Measurements from ENCODE around the gene MED26.
A peak's percentile ranks its signal among the peaks of the same experiment; 100 is the strongest.
"Not testable (repeated sequence)": the region's sequence is repeated elsewhere in the genome, so short reads cannot be mapped to it uniquely, and the experiment has no call there.

MED26 gene

GRCh38 chr19:16572332-16573211 lies 55.4 kb downstream of the MED26 start, which contains the start of gene SLC35E1:
SLC35E1 (minus strand) TSS chr19:16572415; CDS start chr19:16572364, 51 bp downstream.
- DNase-seq, result peak; percentile 93 to 98

- no peak for DNase-seq
These were observed 56.1 kb downstream of the MED26 start for GRCh38 chr19:16571822-16572331.

GRCh38 chr19:16571283-16571682 lies 56.7 kb downstream of the MED26 start:
- no peak for DNase-seq

GRCh38 chr19:16569609-16570320 lies 58.2 kb downstream of the MED26 start:
- DNase-seq, result no peak

- DNase-seq, result no peak
These were observed 61.3 kb downstream of the MED26 start for GRCh38 chr19:16566702-16567101.

- DNase-seq, result no peak
These were observed 61.8 kb downstream of the MED26 start for GRCh38 chr19:16566161-16566560.

- no peak for DNase-seq
These were observed 63.2 kb downstream of the MED26 start for GRCh38 chr19:16564842-16565241.

- no peak for DNase-seq
These were observed 65.4 kb downstream of the MED26 start for GRCh38 chr19:16562608-16563025.

- DNase-seq, result no peak
These were observed 66.6 kb downstream of the MED26 start for GRCh38 chr19:16561382-16561781.

GRCh38 chr19:16559780-16560276 lies 68.2 kb downstream of the MED26 start:
- DNase-seq, result no peak

- DNase-seq, result no peak
These were observed 73.2 kb downstream of the MED26 start for GRCh38 chr19:16554776-16555175.

- not testable (repeated sequence) for DNase-seq
These were observed 76.1 kb downstream of the MED26 start for GRCh38 chr19:16551902-16552301.

GRCh38 chr19:16548956-16549355 lies 79.0 kb downstream of the MED26 start:
- no peak for DNase-seq

- DNase-seq, result no peak
These were observed 83.4 kb downstream of the MED26 start for GRCh38 chr19:16544473-16545231.

- DNase-seq, result not testable (repeated sequence)
These were observed 84.3 kb downstream of the MED26 start for GRCh38 chr19:16543734-16544133.

GRCh38 chr19:16542910-16543472 lies 85.0 kb downstream of the MED26 start:
- DNase-seq, result no peak

GRCh38 chr19:16542045-16542909 lies 85.7 kb downstream of the MED26 start, which contains the start of gene CHERP:
CHERP (minus strand) TSS chr19:16542437; CDS start chr19:16542378, 59 bp downstream.
- peak; percentile 94 to 95 for DNase-seq

- DNase-seq, result no peak
These were observed 86.4 kb downstream of the MED26 start for GRCh38 chr19:16541526-16542044.

- no peak for DNase-seq
These were observed 87.1 kb downstream of the MED26 start for GRCh38 chr19:16540948-16541347.

- DNase-seq, result no peak
These were observed 90.9 kb downstream of the MED26 start for GRCh38 chr19:16537111-16537510.

- no peak for DNase-seq
These were observed 91.9 kb downstream of the MED26 start for GRCh38 chr19:16536130-16536529.

Measured in NCI-H524 (cell line).